Neural progenitor cell (in vitro differentiated cells): ENCODE data around the gene PHF13. TPM values are rescaled to one million over a fixed set of nuclear protein-coding genes. Genes with fewer than 3 reads are reported as not detected.

Experiments
- DNase-seq: peaks from one replicate; pipeline ENCODE4 v3.0.0-alpha.2; 2016; ENCODE audit warnings: low spot score
- H2AFZ ChIP-seq: fragments of 200-600 bp; sonication (generic); replicated peaks from 2 replicates; pipeline ENCODE4 v1.6.1; 2016; ENCODE audit warnings: antibody characterized with exemption
- H3F3A ChIP-seq: fragments of 200-600 bp; sonication (generic); 2 replicates; pipeline ENCODE4 v1.6.1; 2016; ENCODE audit warnings: antibody characterized with exemption, low read depth
- H3K27ac ChIP-seq: fragments of 200-600 bp; sonication (generic); 2 replicates; pipeline ENCODE4 v1.5.1; 2016; ENCODE audit warnings: mild to moderate bottlenecking
- H3K27me3 ChIP-seq: fragments of 200-600 bp; sonication (generic); 2 replicates; pipeline ENCODE4 v1.6.1; 2016; ENCODE audit warnings: mild to moderate bottlenecking, moderate library complexity
- H3K36me3 ChIP-seq: fragments of 200-600 bp; sonication (generic); 2 replicates; pipeline ENCODE4 v1.5.1; 2016
- H3K4me1 ChIP-seq: fragments of 200-600 bp; sonication (generic); 2 replicates; pipeline ENCODE4 v1.6.1; 2016; ENCODE audit warnings: mixed run types
- H3K4me2 ChIP-seq: fragments of 200-600 bp; sonication (generic); 2 replicates; pipeline ENCODE4 v1.6.1; 2016
- H3K4me3 ChIP-seq: fragments of 200-600 bp; sonication (generic); 2 replicates; pipeline ENCODE4 v1.5.1; 2016
- H3K79me2 ChIP-seq: fragments of 200-600 bp; sonication (generic); 2 replicates; pipeline ENCODE4 v1.6.1; 2016; ENCODE audit warnings: low read depth
- H3K9ac ChIP-seq: fragments of 200-600 bp; sonication (generic); 2 replicates; pipeline ENCODE4 v1.6.1; 2016
- H3K9me3 ChIP-seq: fragments of 200-600 bp; sonication (generic); 2 replicates; pipeline ENCODE4 v1.5.1; 2016; ENCODE audit warnings: low read depth
- H4K20me1 ChIP-seq: fragments of 200-600 bp; sonication (generic); 2 replicates; pipeline ENCODE4 v1.6.1; 2016; ENCODE audit warnings: low read depth
- H3K27ac Mint-ChIP-seq: 3 replicates; pipeline ENCODE4 v1.8.0; 2021; ENCODE audit warnings: mixed read lengths
- H3K27me3 Mint-ChIP-seq: 2 replicates; pipeline ENCODE4 v1.8.0; 2022; ENCODE audit warnings: low read depth, mild to moderate bottlenecking, inconsistent platforms, moderate library complexity, mixed read lengths; ENCODE audit not compliant: insufficient read depth
- H3K36me3 Mint-ChIP-seq: 3 replicates; pipeline ENCODE4 v1.8.0; 2021; ENCODE audit warnings: mixed read lengths
- H3K4me1 Mint-ChIP-seq: 3 replicates; pipeline ENCODE4 v1.8.0; 2021; ENCODE audit warnings: mixed read lengths
- H3K4me3 Mint-ChIP-seq: 3 replicates; pipeline ENCODE4 v1.8.0; 2021; ENCODE audit warnings: mild to moderate bottlenecking, moderate library complexity, mixed read lengths
- H3K9me3 Mint-ChIP-seq: 3 replicates; pipeline ENCODE4 v1.8.0; 2020; ENCODE audit warnings: mixed read lengths
- EZH2 ChIP-seq: fragments of 200-600 bp; sonication (generic); IDR thresholded peaks from 2 replicates; pipeline ENCODE4 v1.6.1; 2017; ENCODE audit warnings: antibody characterized with exemption, mild to moderate bottlenecking, moderate library complexity
- EZH2phosphoT487 ChIP-seq: fragments of 200-600 bp; sonication (generic); IDR thresholded peaks from 2 replicates; pipeline ENCODE4 v1.6.1; 2017; ENCODE audit warnings: antibody characterized with exemption
- total RNA-seq: library from RNA; depleted of rRNA; stranded (reverse); fragments of >200 nt; gene quantifications from 2 replicates; pipeline ENCODE4 v1.2.3, GENCODE V29; 2015; ENCODE audit warnings: low replicate concordance
- TF ChIP-seq, protein P1 (sequence below): fragments of 200-600 bp; sonication (generic); IDR thresholded peaks from 2 replicates; pipeline ENCODE4 v1.5.1; 2017; ENCODE audit warnings: antibody characterized with exemption, mild to moderate bottlenecking

PHF13 gene
- total RNA-seq, 1 donor from 2014 or later, result 32.0 TPM

- H3K9me3 Mint-ChIP-seq, result no peaks in the 10 kb centered on the region
- Histone ChIP-seq H3K4me1 (no peaks in the 10 kb centered on the region), H3K9me3 (no peaks in the 10 kb centered on the region), H3K27ac (no peak overlapping the region), H3K4me3 (no peak overlapping the region), H3K9ac (no peak overlapping the region), H3K27me3 (no peaks in the 10 kb centered on the region), H3K79me2 (peaks cover 11% of the 10 kb centered on the region), H3K36me3 (no peaks in the 10 kb centered on the region), H4K20me1 (no peaks in the 10 kb centered on the region), H3K4me2 (no peak overlapping the region), H3F3A (no peaks in the 10 kb centered on the region), H2AFZ (no peak overlapping the region)
- H3K4me3 Mint-ChIP-seq, result no peak overlapping the region
- H3K4me1 Mint-ChIP-seq, result no peaks in the 10 kb centered on the region
- DNase-seq, result no peak
- no peak overlapping the region for H3K27ac Mint-ChIP-seq
- peaks cover 2% of the 10 kb centered on the region for H3K27me3 Mint-ChIP-seq
- TF ChIP-seq, protein P1, sequence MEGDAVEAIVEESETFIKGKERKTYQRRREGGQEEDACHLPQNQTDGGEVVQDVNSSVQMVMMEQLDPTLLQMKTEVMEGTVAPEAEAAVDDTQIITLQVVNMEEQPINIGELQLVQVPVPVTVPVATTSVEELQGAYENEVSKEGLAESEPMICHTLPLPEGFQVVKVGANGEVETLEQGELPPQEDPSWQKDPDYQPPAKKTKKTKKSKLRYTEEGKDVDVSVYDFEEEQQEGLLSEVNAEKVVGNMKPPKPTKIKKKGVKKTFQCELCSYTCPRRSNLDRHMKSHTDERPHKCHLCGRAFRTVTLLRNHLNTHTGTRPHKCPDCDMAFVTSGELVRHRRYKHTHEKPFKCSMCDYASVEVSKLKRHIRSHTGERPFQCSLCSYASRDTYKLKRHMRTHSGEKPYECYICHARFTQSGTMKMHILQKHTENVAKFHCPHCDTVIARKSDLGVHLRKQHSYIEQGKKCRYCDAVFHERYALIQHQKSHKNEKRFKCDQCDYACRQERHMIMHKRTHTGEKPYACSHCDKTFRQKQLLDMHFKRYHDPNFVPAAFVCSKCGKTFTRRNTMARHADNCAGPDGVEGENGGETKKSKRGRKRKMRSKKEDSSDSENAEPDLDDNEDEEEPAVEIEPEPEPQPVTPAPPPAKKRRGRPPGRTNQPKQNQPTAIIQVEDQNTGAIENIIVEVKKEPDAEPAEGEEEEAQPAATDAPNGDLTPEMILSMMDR, result no peak
- TF ChIP-seq EZH2 (no peak), EZH2phosphoT487 (no peak)
- H3K36me3 Mint-ChIP-seq, result peaks cover 33% of the 10 kb centered on the region
These were observed 53.2 kb downstream of the PHF13 start for GRCh38 chr1:6666696-6667095.

DNA sequence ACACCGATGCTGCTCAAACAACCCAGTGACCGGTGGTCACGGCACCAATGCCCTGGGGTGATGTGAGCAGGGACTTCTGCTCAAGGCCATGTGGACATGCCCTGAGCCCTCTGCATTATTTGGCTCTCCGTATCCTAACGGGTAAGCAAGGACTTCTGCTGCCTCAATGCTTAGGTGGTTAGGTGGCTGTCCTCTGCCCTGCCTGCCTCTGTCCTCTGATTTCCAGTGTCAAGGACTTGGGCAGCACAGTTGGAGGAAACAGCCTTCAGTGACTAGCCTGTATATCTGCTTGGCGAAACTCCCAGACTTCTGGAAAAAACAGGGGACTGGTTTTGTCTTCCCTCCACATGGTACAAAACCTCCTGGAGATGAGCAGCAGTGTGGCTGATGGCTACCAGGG, 53.6 kb downstream of the PHF13 start:
- Mint-ChIP-seq H3K4me3 (no peak overlapping the region), H3K9me3 (no peaks in the 10 kb centered on the region), H3K4me1 (no peaks in the 10 kb centered on the region), H3K27me3 (peaks cover 2% of the 10 kb centered on the region), H3K36me3 (peaks cover 33% of the 10 kb centered on the region), H3K27ac (no peak overlapping the region)
- no peak overlapping the region for H3K27ac ChIP-seq
- no peaks in the 10 kb centered on the region for H3K27me3 ChIP-seq
- no peak for TF ChIP-seq EZH2
- TF ChIP-seq EZH2phosphoT487, result no peak
- TF ChIP-seq, protein P1, result no peak
- H3K9ac ChIP-seq, result no peak overlapping the region
- no peak overlapping the region for H3K4me2 ChIP-seq
- no peak overlapping the region for H2AFZ ChIP-seq
- H4K20me1 ChIP-seq, result no peaks in the 10 kb centered on the region
- H3F3A ChIP-seq, result no peaks in the 10 kb centered on the region
- H3K4me3 ChIP-seq, result no peak overlapping the region
- no peaks in the 10 kb centered on the region for H3K4me1 ChIP-seq
- H3K9me3 ChIP-seq, result no peaks in the 10 kb centered on the region
- H3K79me2 ChIP-seq, result peaks cover 11% of the 10 kb centered on the region
- no peaks in the 10 kb centered on the region for H3K36me3 ChIP-seq
- DNase-seq, result no peak

GRCh38 chr1:6668503-6668902, 55.0 kb downstream of the PHF13 start:
- Histone ChIP-seq H2AFZ (no peak overlapping the region), H3K27me3 (no peaks in the 10 kb centered on the region), H4K20me1 (no peaks in the 10 kb centered on the region), H3K4me2 (no peak overlapping the region), H3K79me2 (peaks cover 7% of the 10 kb centered on the region), H3F3A (no peaks in the 10 kb centered on the region), H3K9me3 (no peaks in the 10 kb centered on the region), H3K27ac (no peak overlapping the region), H3K4me3 (no peak overlapping the region), H3K4me1 (no peaks in the 10 kb centered on the region), H3K9ac (no peak overlapping the region), H3K36me3 (no peaks in the 10 kb centered on the region)
- Mint-ChIP-seq H3K9me3 (no peaks in the 10 kb centered on the region), H3K4me1 (no peaks in the 10 kb centered on the region), H3K27me3 (peaks cover 2% of the 10 kb centered on the region), H3K4me3 (no peak overlapping the region), H3K27ac (no peak overlapping the region), H3K36me3 (peaks cover 25% of the 10 kb centered on the region)
- TF ChIP-seq EZH2, result no peak
- TF ChIP-seq, protein P1, result no peak
- no peak for TF ChIP-seq EZH2phosphoT487
- DNase-seq, result no peak
